H1 (cell line): ENCODE results near the gene SELPLG. TPM values are rescaled to one million over a fixed set of nuclear protein-coding genes. Genes with fewer than 3 reads are reported as not detected.

Source experiments
- CTCF ChIA-PET: fragments of 300-600 bp; sonication (Branson Sonifier 250); formaldehyde crosslinking; loops from one replicate; lab custom pipeline; 2021; ENCODE audit not compliant: partially characterized antibody; lab: Charles Lee
- POLR2A ChIA-PET: fragments of 300-600 bp; sonication (Branson Sonifier 250); formaldehyde crosslinking; loops from one replicate; lab custom pipeline; 2021; ENCODE audit warnings: inconsistent platforms; ENCODE audit not compliant: partially characterized antibody; lab: Charles Lee
- DNase-seq, 2 experiments: peaks; one replicate each; pipeline versions ENCODE4 v3.0.0 to v3.0.0-alpha.2; 2010 to 2022; ENCODE audit warnings: low spot score in 2 of 2, low read depth in 1 of 2, mixed read lengths in 1 of 2
- FAIRE-seq: peaks from 2 replicates; lab custom pipeline; 2011; peaks lifted over from hg19 to GRCh38; lab: Jason Lieb, UNC
- H2AFZ ChIP-seq: 2 replicates; pipeline ENCODE4 v1.8.1; 2012; ENCODE audit warnings: low read length, inconsistent platforms
- H2AK5ac ChIP-seq: 2 replicates; pipeline ENCODE4 v1.6.1; 2013; ENCODE audit warnings: low read depth, low read length
- H2BK120ac ChIP-seq: replicated peaks from 2 replicates; pipeline ENCODE3; 2013; ENCODE audit warnings: low read depth, low read length, inconsistent platforms
- H2BK12ac ChIP-seq: 2 replicates; pipeline ENCODE4 v1.6.1; 2013; ENCODE audit warnings: low read depth, low read length
- H2BK15ac ChIP-seq: 2 replicates; pipeline ENCODE4 v1.6.1; 2013; ENCODE audit warnings: low read length
- H2BK20ac ChIP-seq: 2 replicates; pipeline ENCODE4 v1.6.1; 2013; ENCODE audit warnings: low read length
- H2BK5ac ChIP-seq: 2 replicates; pipeline ENCODE4 v1.6.1; 2013; ENCODE audit warnings: low read depth, low read length
- H3K14ac ChIP-seq: 2 replicates; pipeline ENCODE4 v1.6.1; 2013; ENCODE audit warnings: inconsistent platforms; ENCODE audit not compliant: insufficient read length
- H3K18ac ChIP-seq: 2 replicates; pipeline ENCODE4 v1.6.1; 2013; ENCODE audit warnings: low read length; ENCODE audit errors: extremely low read depth
- H3K23ac ChIP-seq: 2 replicates; pipeline ENCODE4 v1.6.1; 2013; ENCODE audit warnings: inconsistent platforms; ENCODE audit not compliant: insufficient read length
- H3K23me2 ChIP-seq: 2 replicates; pipeline ENCODE4 v1.6.1; 2013; ENCODE audit warnings: low read depth, low read length
- H3K27ac ChIP-seq: 2 replicates; pipeline ENCODE4 v1.6.1; 2011; ENCODE audit warnings: low read depth, low read length, inconsistent platforms
- H3K27me3 ChIP-seq, 4 experiments: replicated peaks in 1 of 4; 1 replicate in 1 of 4; 2 replicates in 3 of 4; pipeline versions ENCODE4 v1.6.1 to v1.8.1; 2011 to 2013; ENCODE audit warnings: low read length in 3 of 4, mild to moderate bottlenecking in 3 of 4, inconsistent platforms in 2 of 4, mixed read lengths in 2 of 4, moderate library complexity in 1 of 4; ENCODE audit not compliant: control insufficient read depth in 3 of 4, insufficient read depth in 3 of 4; ENCODE audit errors: extremely low read depth in 1 of 4
- H3K36me3 ChIP-seq, 4 experiments: 2 replicates each; pipeline versions ENCODE4 v1.6.1 to v1.8.1; 2011 to 2013; ENCODE audit warnings: mild to moderate bottlenecking in 4 of 4, low read length in 3 of 4, moderate library complexity in 2 of 4, control low read depth in 1 of 4, inconsistent platforms in 1 of 4; ENCODE audit not compliant: insufficient read depth in 4 of 4, control insufficient read depth in 2 of 4
- H3K4ac ChIP-seq: replicated peaks from 2 replicates; pipeline ENCODE3; 2013; ENCODE audit warnings: low read length, low read depth, mixed read lengths, inconsistent platforms; ENCODE audit not compliant: insufficient read length
- H3K4me1 ChIP-seq, 4 experiments: replicated peaks in 1 of 4; 1 replicate in 1 of 4; 2 replicates in 3 of 4; pipeline versions ENCODE4 v1.6.1 to v1.8.1; 2011 to 2013; ENCODE audit warnings: low read length in 3 of 4, inconsistent platforms in 2 of 4, mixed read lengths in 1 of 4; ENCODE audit not compliant: insufficient read depth in 4 of 4, control insufficient read depth in 3 of 4
- H3K4me2 ChIP-seq, 2 experiments: 2 replicates each; pipeline versions ENCODE4 v1.6.1 to v1.8.1; 2011 to 2013; ENCODE audit warnings: low read depth in 2 of 2, low read length in 2 of 2, control low read depth in 1 of 2, inconsistent platforms in 1 of 2, mild to moderate bottlenecking in 1 of 2; ENCODE audit not compliant: insufficient read depth in 1 of 2
- H3K4me3 ChIP-seq, 4 experiments: fragments of 200-600, 300-600 bp in 1 of 4; sonication (generic), shearing (Covaris generic), sonication (Bioruptor Twin) in 1 of 4; 2 replicates each; pipeline versions ENCODE4 v1.5.1 to v1.8.1; 2011 to 2016; ENCODE audit warnings: low read length in 4 of 4, low read depth in 3 of 4, control low read depth in 2 of 4, inconsistent platforms in 2 of 4, mild to moderate bottlenecking in 2 of 4, mixed read lengths in 1 of 4, moderate library complexity in 1 of 4; ENCODE audit not compliant: insufficient read depth in 2 of 4; ENCODE audit errors: extremely low read depth in 1 of 4
- H3K56ac ChIP-seq: replicated peaks from 2 replicates; pipeline ENCODE3; 2013; ENCODE audit warnings: low read depth, mild to moderate bottlenecking, mixed read lengths, low read length, inconsistent platforms; ENCODE audit not compliant: insufficient read length
- H3K79me1 ChIP-seq: 2 replicates; pipeline ENCODE4 v1.6.1; 2013; ENCODE audit warnings: low read depth, low read length, control low read depth
- H3K79me2 ChIP-seq, 2 experiments: 2 replicates each; pipeline versions ENCODE4 v1.6.1 to v1.8.1; 2012 to 2013; ENCODE audit warnings: low read length in 2 of 2, mild to moderate bottlenecking in 2 of 2, inconsistent platforms in 1 of 2; ENCODE audit not compliant: insufficient read depth in 2 of 2, control insufficient read depth in 1 of 2
- H3K9ac ChIP-seq, 4 experiments: replicated peaks in 1 of 4; 1 replicate in 1 of 4; 2 replicates in 3 of 4; pipeline versions ENCODE4 v1.6.1 to v1.8.1; 2011 to 2013; ENCODE audit warnings: low read depth in 3 of 4, low read length in 3 of 4, control low read depth in 2 of 4, mild to moderate bottlenecking in 2 of 4, moderate library complexity in 2 of 4, inconsistent platforms in 1 of 4; ENCODE audit errors: extremely low read depth in 1 of 4
- H3K9me3 ChIP-seq, 2 experiments: 2 replicates each; pipeline versions ENCODE4 v1.6.1 to v1.8.1; 2012 to 2013; ENCODE audit warnings: mild to moderate bottlenecking in 2 of 2, moderate library complexity in 2 of 2, control low read depth in 1 of 2, inconsistent platforms in 1 of 2, low read depth in 1 of 2, low read length in 1 of 2, mixed read lengths in 1 of 2; ENCODE audit not compliant: insufficient read depth in 2 of 2
- H4K20me1 ChIP-seq, 2 experiments: replicated peaks in 1 of 2; 2 replicates each; pipeline versions ENCODE3 to v1.8.1; 2011 to 2013; ENCODE audit warnings: inconsistent platforms in 2 of 2, low read length in 2 of 2, mild to moderate bottlenecking in 1 of 2; ENCODE audit not compliant: insufficient read depth in 2 of 2, control insufficient read depth in 1 of 2
- H4K5ac ChIP-seq: 2 replicates; pipeline ENCODE4 v1.6.1; 2013; ENCODE audit warnings: low read length, low read depth, mixed read lengths, inconsistent platforms; ENCODE audit not compliant: insufficient read length
- H4K8ac ChIP-seq: 2 replicates; pipeline ENCODE4 v1.8.0; 2013; ENCODE audit warnings: mild to moderate bottlenecking, moderate library complexity, low read length, inconsistent platforms; ENCODE audit not compliant: insufficient read depth; ENCODE audit errors: extremely low read depth
- H4K91ac ChIP-seq: replicated peaks from 2 replicates; pipeline ENCODE3; 2013; ENCODE audit warnings: low read length, mixed read lengths, inconsistent platforms; ENCODE audit not compliant: insufficient read length
- ASH2L ChIP-seq: fragments of 200-600, 300-600 bp; sonication (generic); IDR thresholded peaks from one replicate; pipeline ENCODE4 v1.7.1; 2017; ENCODE audit warnings: low read length
- BRCA1 ChIP-seq: IDR thresholded peaks from 2 replicates; pipeline ENCODE4 v1.6.1; 2012; ENCODE audit warnings: low read depth, low read length, improper control_type of control experiment
- CBX5 ChIP-seq: fragments of 300-800, 300-1000 bp; sonication (generic); IDR thresholded peaks from 2 replicates; pipeline ENCODE4 v1.7.1; 2016; ENCODE audit warnings: antibody characterized with exemption, low read length, low read depth
- CBX8 ChIP-seq: fragments of 300-800, 300-1000 bp; sonication (generic); IDR thresholded peaks from 2 replicates; pipeline ENCODE4 v1.7.1; 2016; ENCODE audit warnings: low read depth, low read length, borderline replicate concordance
- EGR1 ChIP-seq: IDR thresholded peaks from 2 replicates; pipeline ENCODE4 v1.6.1; 2011; ENCODE audit warnings: low read depth, low read length, borderline replicate concordance
- EP300 ChIP-seq, 2 experiments: IDR thresholded peaks; 1 replicate in 1 of 2; 2 replicates in 1 of 2; pipeline ENCODE4 v1.6.1; 2011 to 2012; ENCODE audit warnings: low read depth in 2 of 2, low read length in 2 of 2, mild to moderate bottlenecking in 2 of 2, borderline replicate concordance in 1 of 2, inconsistent platforms in 1 of 2, moderate library complexity in 1 of 2
- KDM5A ChIP-seq: fragments of 200-600 bp; IDR thresholded peaks from 2 replicates; pipeline ENCODE4 v1.7.1; 2012; ENCODE audit warnings: mild to moderate bottlenecking, low read length, inconsistent platforms, mixed read lengths
- SIX5 ChIP-seq: IDR thresholded peaks from 2 replicates; pipeline ENCODE4 v1.6.1; 2011; ENCODE audit warnings: mild to moderate bottlenecking, low read depth, low read length
- SP2 ChIP-seq: IDR thresholded peaks from 2 replicates; pipeline ENCODE4 v1.6.1; 2012; ENCODE audit warnings: mild to moderate bottlenecking, low read length, inconsistent platforms
- TAF1 ChIP-seq: IDR thresholded peaks from 2 replicates; pipeline ENCODE4 v1.6.1; 2011; ENCODE audit warnings: mild to moderate bottlenecking, low read depth, low read length
- TAF7 ChIP-seq: optimal IDR thresholded peaks from 2 replicates; pipeline ENCODE3; 2011; ENCODE audit warnings: low read depth, mild to moderate bottlenecking, inconsistent platforms, low read length, moderate library complexity, borderline replicate concordance
- WGBS, 2 experiments: shearing (Covaris generic) in 1 of 2; methylation state at CpG; one replicate each; pipeline versions ENCODE4 v1.1.6 to v1.1.7; 2013 to 2015; ENCODE audit warnings: low lambda C conversion rate in 2 of 2, mixed read lengths in 2 of 2, inconsistent platforms in 1 of 2, low coverage in 1 of 2, missing lambda C conversion rate in 1 of 2; ENCODE audit not compliant: insufficient replicate concordance in 2 of 2, insufficient coverage in 1 of 2, insufficient read length in 1 of 2; ENCODE audit errors: extremely low coverage in 1 of 2, missing lambda C conversion rate in 1 of 2; 5-methylcytosine and 5-hydroxymethylcytosine counted together
- polyA plus RNA-seq, 7 experiments: library from polyadenylated mRNA; depleted of rRNA in 3 of 7; stranded (reverse) in 5 of 7; unstranded in 2 of 7; fragments of >200 nt in 5 of 7; fragments of 200-250 nt in 2 of 7; gene quantifications; 1 replicate in 5 of 7; 2 replicates in 1 of 7; 4 replicates in 1 of 7; pipeline versions ENCODE4 v1.2.1 to v1.2.3, GENCODE V29; 2011 to 2013; ENCODE audit warnings: missing spikeins in 2 of 7, mixed read lengths in 2 of 7
- total RNA-seq: library from RNA; stranded (reverse); fragmentation: NEBNext Ultra II Directional; extraction: Animal tissue kit (Norgen Biotek cat#: 25700); gene quantifications from 2 replicates; pipeline ENCODE4 v1.2.1, GENCODE V29; 2021
- TF ChIP-seq, protein P1 (sequence below): IDR thresholded peaks from 2 replicates; pipeline ENCODE4 v1.6.1; 2011; ENCODE audit warnings: low read length, improper control_type of control experiment

Gene SELPLG
- total and polyA plus RNA-seq, 2 of the 8 experiments (the other 6 are each of a cell fraction or from before 2014, with no cell fraction given) = 0.18 TPM; not detected in 1

DNA sequence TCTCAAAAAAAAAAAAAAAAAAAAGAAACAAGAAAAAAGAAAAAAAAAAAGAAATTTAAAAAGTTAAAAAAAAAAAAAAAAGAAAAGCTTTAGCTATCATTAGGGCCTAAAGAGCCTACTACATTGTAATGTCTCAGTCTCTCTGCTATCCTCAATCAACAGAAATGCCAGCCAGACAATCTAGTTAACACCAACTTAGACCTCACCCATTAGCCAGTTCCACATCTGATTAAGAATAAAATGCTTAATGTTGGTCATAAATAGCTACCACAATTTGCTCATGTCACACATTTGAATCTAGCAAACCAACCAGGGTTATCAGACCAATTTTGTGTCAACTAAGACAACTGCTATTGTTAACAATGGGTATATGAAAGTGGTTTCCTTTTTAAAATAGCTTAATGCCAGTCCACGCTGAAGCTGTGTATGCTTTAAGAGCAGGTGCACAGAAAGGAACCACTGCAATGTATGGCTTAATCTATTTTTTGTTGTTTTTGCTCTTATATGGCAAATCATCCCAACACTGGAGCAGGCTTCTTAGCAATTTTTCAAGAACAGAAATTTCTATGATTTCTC lies 45.5 kb upstream of the SELPLG start:
- Histone ChIP-seq H3K9ac (no peak overlapping the region), H3K4me1 (no peaks in the 10 kb centered on the region; a peak in 1 of 7 replicates), H3K4ac (no peak overlapping the region), H2BK120ac (no peak overlapping the region), H3K27ac (no peak overlapping the region), H3K4me2 (no peak overlapping the region), H4K20me1 (peaks cover 0 to 4% of the 10 kb centered on the region in 2 experiments), H3K23me2 (no peaks in the 10 kb centered on the region), H3K36me3 (peaks cover 0 to 3% (median 0%) of the 10 kb centered on the region in 4 experiments; a peak in 2 of 8 replicates), H3K27me3 (no peaks in the 10 kb centered on the region), H3K9me3 (no peaks in the 10 kb centered on the region), H2BK12ac (no peak overlapping the region), H3K79me1 (0 out of 2 replicates have a peak, but pooled peaks cover 2% of the 10 kb centered on the region), H4K5ac (no peak overlapping the region), H3K4me3 (no peak overlapping the region), H3K14ac (no peak overlapping the region), H2AK5ac (no peak overlapping the region), H4K8ac (no peak overlapping the region), H3K79me2 (peaks cover 0 to 45% of the 10 kb centered on the region in 2 experiments; a peak in 2 of 4 replicates), H3K23ac (no peak overlapping the region), H4K91ac (no peak overlapping the region), H3K18ac (no peak overlapping the region), H2BK15ac (no peak overlapping the region), H3K56ac (no peak overlapping the region), H2BK20ac (no peak overlapping the region), H2BK5ac (no peak overlapping the region), H2AFZ (no peak overlapping the region)
- FAIRE-seq (no peak), DNase-seq (no peak)
- ChIA-PET CTCF (interaction anchor here (0.8 to 1.0 kb wide), 4 partner anchors 10 to 125 kb away, joined by 3 to 5 read pairs (median 4); no protein-coding TSS in a partner anchor), POLR2A (interaction anchor here (0.7 kb wide), 1 partner anchor 14 kb away, joined by 3 read pairs; no protein-coding TSS in a partner anchor)
- 100% methylated on average over 1 of the region's 1 CpG; no CpG with 5 or more reads in 1 of the 2 experiments for WGBS, 2 experiments
- TF ChIP-seq BRCA1 = no peak
- TF ChIP-seq, protein P1, sequence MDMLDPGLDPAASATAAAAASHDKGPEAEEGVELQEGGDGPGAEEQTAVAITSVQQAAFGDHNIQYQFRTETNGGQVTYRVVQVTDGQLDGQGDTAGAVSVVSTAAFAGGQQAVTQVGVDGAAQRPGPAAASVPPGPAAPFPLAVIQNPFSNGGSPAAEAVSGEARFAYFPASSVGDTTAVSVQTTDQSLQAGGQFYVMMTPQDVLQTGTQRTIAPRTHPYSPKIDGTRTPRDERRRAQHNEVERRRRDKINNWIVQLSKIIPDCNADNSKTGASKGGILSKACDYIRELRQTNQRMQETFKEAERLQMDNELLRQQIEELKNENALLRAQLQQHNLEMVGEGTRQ = no peak
- TF ChIP-seq ASH2L = no peak
- no peak for TF ChIP-seq KDM5A
- TF ChIP-seq CBX8 = no peak
- TF ChIP-seq EGR1 = no peak
- no peak for TF ChIP-seq SP2
- TF ChIP-seq SIX5 = no peak
- TF ChIP-seq TAF7 = no peak
- TF ChIP-seq TAF1 = no peak
- no peak for TF ChIP-seq CBX5
- TF ChIP-seq EP300 (IDR thresholded peaks at IDR 0.05; ENCODE audit: borderline replicate concordance in 1 of 2, low read depth in 2 of 2, low read length in 2 of 2) = no peak
